ENCODE results near the gene MAP3K2. TPM values are rescaled to one million over a fixed set of nuclear protein-coding genes. Genes with fewer than 3 reads are reported as not detected.

The MAP3K2 gene
- total RNA-seq, 4 donors from 2014 or later, result 33.8 to 46.4 (median 39.4) TPM

DNA sequence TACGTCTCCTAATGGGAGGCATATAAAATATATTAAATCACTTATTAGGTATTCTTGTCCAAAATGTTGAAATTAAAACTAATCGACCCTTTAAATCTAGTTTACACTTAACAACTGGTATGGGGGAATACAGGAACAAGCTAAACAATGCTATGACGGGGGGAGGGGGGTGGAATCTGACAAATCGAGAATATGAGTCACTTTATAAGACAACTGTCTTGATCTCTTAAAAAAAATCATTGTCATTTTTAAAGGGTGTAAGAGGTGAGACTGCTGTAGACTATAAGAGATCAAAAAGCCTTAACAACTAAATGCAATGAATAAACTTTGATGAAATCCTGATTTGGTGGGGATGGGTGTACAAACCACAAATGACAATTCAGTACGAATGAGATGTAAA, 6.0 kb downstream of the MAP3K2 start:
- Histone ChIP-seq H3K4me1 (peaks cover 66 to 72% of the 10 kb centered on the region in 2 donors), H3K9me3 (no peaks in the 10 kb centered on the region), H3K27ac (peak overlapping the region in 3 of 4 donors; percentile 36 to 100 (median 99)), H3K4me3 (no peak overlapping the region), H3K36me3 (no peaks in the 10 kb centered on the region), H3K27me3 (no peaks in the 10 kb centered on the region)
- intact Hi-C loops (cut with DNase I; ENCODE audit: low total_unique reads) (loop anchor here (10.0 kb wide), 2 partner anchors 317 to 323 kb away; partner anchors contain the start of gene SFT2D3), in situ Hi-C loops (cut with MboI; ENCODE audit: low sequenced_read_pairs in 4 of 4) (loop anchor here in 1 of 4 donors (25.0 kb wide), 1 partner anchor 294 kb away; no protein-coding TSS in a partner anchor)
- ATAC-seq (no peak), DNase-seq (no peak)
- TF ChIP-seq, protein P1, sequence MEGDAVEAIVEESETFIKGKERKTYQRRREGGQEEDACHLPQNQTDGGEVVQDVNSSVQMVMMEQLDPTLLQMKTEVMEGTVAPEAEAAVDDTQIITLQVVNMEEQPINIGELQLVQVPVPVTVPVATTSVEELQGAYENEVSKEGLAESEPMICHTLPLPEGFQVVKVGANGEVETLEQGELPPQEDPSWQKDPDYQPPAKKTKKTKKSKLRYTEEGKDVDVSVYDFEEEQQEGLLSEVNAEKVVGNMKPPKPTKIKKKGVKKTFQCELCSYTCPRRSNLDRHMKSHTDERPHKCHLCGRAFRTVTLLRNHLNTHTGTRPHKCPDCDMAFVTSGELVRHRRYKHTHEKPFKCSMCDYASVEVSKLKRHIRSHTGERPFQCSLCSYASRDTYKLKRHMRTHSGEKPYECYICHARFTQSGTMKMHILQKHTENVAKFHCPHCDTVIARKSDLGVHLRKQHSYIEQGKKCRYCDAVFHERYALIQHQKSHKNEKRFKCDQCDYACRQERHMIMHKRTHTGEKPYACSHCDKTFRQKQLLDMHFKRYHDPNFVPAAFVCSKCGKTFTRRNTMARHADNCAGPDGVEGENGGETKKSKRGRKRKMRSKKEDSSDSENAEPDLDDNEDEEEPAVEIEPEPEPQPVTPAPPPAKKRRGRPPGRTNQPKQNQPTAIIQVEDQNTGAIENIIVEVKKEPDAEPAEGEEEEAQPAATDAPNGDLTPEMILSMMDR (IDR thresholded peaks at IDR 0.05 in 4 of 5, conservative IDR thresholded peaks at IDR 0.05 in 1 of 5), result no peak
- TF ChIP-seq POLR2A (IDR thresholded peaks at IDR 0.05), result no peak

DNA sequence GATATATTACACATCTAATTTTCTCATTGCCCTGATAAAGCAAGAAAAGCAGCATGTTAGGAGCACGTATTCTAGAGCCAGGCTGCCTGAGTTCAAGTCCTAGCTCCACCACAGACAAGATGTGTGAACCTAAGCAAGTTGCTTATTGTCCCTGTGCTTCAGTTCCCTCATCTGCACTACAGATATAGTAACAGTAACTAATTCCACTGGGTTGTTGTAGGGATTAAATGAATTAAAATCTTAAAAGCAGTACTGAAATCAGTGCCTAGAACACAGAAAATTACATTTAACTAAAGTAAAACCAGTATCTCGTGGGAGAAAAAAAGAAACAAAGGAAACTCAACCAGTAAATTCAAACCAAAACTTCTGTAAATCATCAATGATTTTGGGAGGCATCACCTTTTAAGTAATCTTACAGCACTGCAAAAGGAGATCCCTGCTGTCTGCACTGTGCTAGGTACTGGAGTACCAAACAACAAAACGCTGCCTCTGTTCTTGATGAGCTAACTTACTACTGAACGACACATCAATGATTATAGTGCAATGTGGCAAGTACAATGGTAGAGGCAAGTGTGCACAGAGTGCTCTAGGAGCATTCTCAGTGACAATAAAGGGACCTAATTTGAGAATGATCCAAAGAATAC, 7.9 kb downstream of the MAP3K2 start:
- no peak overlapping the region for H3K27ac ChIP-seq
- intact Hi-C loops (cut with DNase I; ENCODE audit: low total_unique reads), result loop anchor here (10.0 kb wide), 2 partner anchors 315 to 325 kb away; partner anchors contain the start of gene SFT2D3
- TF ChIP-seq POLR2A (IDR thresholded peaks at IDR 0.05), result no peak
- H3K4me3 ChIP-seq, result no peak overlapping the region
- no peaks in the 10 kb centered on the region for H3K36me3 ChIP-seq
- ATAC-seq (no peak), DNase-seq (no peak)
- in situ Hi-C loops (cut with MboI; ENCODE audit: low sequenced_read_pairs in 4 of 4), result loop anchor here in 1 of 4 donors (25.0 kb wide), 1 partner anchor 293 kb away; no protein-coding TSS in a partner anchor
- H3K27me3 ChIP-seq, result no peaks in the 10 kb centered on the region
- peaks cover 58 to 61% of the 10 kb centered on the region in 2 donors for H3K4me1 ChIP-seq
- no peaks in the 10 kb centered on the region for H3K9me3 ChIP-seq

DNA sequence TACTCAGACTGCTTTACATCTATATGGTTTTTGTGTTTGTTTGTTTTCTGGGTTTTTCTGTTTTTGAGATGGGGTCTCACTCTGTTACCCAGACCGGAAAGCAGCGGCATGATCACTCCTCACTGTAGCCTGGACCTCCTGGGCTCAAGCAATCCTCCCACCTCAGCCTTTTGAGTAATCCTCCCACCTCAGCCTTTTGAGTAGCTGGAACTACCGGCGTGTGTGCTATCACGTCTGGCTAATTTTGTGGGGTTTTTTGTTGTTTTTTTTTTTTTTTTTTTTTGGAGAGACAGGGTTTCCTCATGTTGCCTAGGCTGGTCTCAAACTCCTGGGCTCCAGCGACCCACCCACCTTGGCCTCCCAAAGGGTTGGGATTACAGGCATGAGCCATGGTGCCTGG, 9.1 kb downstream of the MAP3K2 start:
- ATAC-seq, result no peak

DNA sequence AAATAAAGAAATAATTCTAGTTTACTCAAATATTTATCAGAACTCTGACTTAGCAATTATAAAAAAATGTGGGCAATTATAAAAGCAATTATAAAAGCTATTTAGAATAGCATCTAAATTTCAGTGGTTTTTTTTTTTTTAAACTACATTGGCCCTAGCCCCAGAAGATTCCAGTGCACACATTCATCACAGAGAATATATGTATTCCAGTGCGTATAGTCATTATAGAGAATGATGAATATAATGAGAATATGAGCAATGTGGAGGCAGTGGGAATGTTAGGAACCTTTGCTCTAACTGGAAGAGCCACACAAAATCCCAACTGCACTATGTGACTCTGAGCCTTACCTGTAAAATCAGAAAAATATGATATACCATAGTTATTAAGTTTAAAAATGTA, 10.5 kb downstream of the MAP3K2 start:
- Histone ChIP-seq H3K27ac (no peak overlapping the region), H3K4me3 (no peak overlapping the region), H3K36me3 (no peaks in the 10 kb centered on the region), H3K9me3 (no peaks in the 10 kb centered on the region), H3K27me3 (no peaks in the 10 kb centered on the region), H3K4me1 (peaks cover 49 to 56% of the 10 kb centered on the region in 2 donors)
- no peak for TF ChIP-seq POLR2A (IDR thresholded peaks at IDR 0.05)
- TF ChIP-seq, protein P1 (IDR thresholded peaks at IDR 0.05 in 4 of 5, conservative IDR thresholded peaks at IDR 0.05 in 1 of 5), result no peak
- no peak for DNase-seq
- ATAC-seq, result no peak
- in situ Hi-C loops (cut with MboI; ENCODE audit: low sequenced_read_pairs in 4 of 4) (loop anchor here in 1 of 4 donors (25.0 kb wide), 1 partner anchor 290 kb away; no protein-coding TSS in a partner anchor), intact Hi-C loops (cut with DNase I; ENCODE audit: low total_unique reads) (no loop called here)

More for the DNA sequence above, 9.1 kb downstream of the MAP3K2 start:
- H3K36me3 ChIP-seq, result no peaks in the 10 kb centered on the region
- peaks cover 57 to 60% of the 10 kb centered on the region in 2 donors for H3K4me1 ChIP-seq
- no peak for DNase-seq
- no peaks in the 10 kb centered on the region for H3K9me3 ChIP-seq
- H3K27me3 ChIP-seq, result no peaks in the 10 kb centered on the region
- no peak overlapping the region for H3K27ac ChIP-seq
- intact Hi-C loops (cut with DNase I; ENCODE audit: low total_unique reads) (no loop called here), in situ Hi-C loops (cut with MboI; ENCODE audit: low sequenced_read_pairs in 4 of 4) (loop anchor here in 1 of 4 donors (25.0 kb wide), 1 partner anchor 291 kb away; no protein-coding TSS in a partner anchor)
- no peak for TF ChIP-seq POLR2A (IDR thresholded peaks at IDR 0.05)
- no peak overlapping the region for H3K4me3 ChIP-seq

DNA sequence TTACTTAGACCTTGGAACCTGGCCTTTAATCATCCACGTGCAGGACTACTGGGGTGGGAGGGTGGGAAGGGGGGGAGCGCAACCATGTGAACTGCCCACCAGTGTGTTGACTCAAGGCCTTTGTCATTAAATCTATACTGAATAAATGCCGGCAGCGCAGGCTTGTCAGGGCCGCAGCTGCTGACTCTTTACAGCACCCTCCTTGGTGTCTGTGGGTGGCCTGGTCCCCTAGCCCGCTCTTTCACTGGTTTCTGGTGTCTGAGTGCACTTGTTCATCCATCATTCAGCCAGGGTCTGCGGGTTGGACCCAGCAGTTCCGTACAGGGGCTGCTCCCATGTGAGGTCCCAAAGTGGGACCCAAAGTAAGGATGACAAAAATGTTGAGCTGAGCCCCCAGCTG, 11.5 kb downstream of the MAP3K2 start:
- H3K9me3 ChIP-seq, result no peaks in the 10 kb centered on the region
- in situ Hi-C loops (cut with MboI; ENCODE audit: low sequenced_read_pairs in 4 of 4), result loop anchor here in 1 of 4 donors (25.0 kb wide), 1 partner anchor 289 kb away; no protein-coding TSS in a partner anchor
- H3K27me3 ChIP-seq, result no peaks in the 10 kb centered on the region
- no peak for ATAC-seq
- no peaks in the 10 kb centered on the region for H3K36me3 ChIP-seq
- H3K4me1 ChIP-seq, result peaks cover 49 to 56% of the 10 kb centered on the region in 2 donors
- intact Hi-C loops (cut with DNase I; ENCODE audit: low total_unique reads), result no loop called here
- H3K27ac ChIP-seq, result no peak overlapping the region
- no peak for DNase-seq
- no peak for TF ChIP-seq POLR2A (IDR thresholded peaks at IDR 0.05)
- TF ChIP-seq, protein P1 (IDR thresholded peaks at IDR 0.05 in 4 of 5, conservative IDR thresholded peaks at IDR 0.05 in 1 of 5), result no peak
- no peak overlapping the region for H3K4me3 ChIP-seq

Measured in gastrocnemius medialis (tissue), 4 donors.